Fibroblast of mammary gland (primary cell): ENCODE measurements around the gene DIP2C.
A peak's percentile ranks its signal among the peaks of the same experiment; 100 is the strongest.

ENCODE experiments used
- DNase-seq: peaks from one replicate; pipeline ENCODE4 v3.0.0-alpha.2; 2010; ENCODE audit warnings: low read depth
- H3K4me3 ChIP-seq: 2 replicates; pipeline ENCODE4 v1.5.1; 2011; ENCODE audit warnings: low read depth, mild to moderate bottlenecking, low read length, moderate library complexity; ENCODE audit not compliant: control insufficient read depth
- TF ChIP-seq, protein P1 (sequence below): conservative IDR thresholded peaks from 2 replicates; pipeline ENCODE4 v1.5.1; 2011; ENCODE audit warnings: low read depth, low read length, inconsistent platforms; ENCODE audit not compliant: control insufficient read depth, insufficient read depth

The DIP2C gene

GRCh38 chr10:311901-312665 lies 377.4 kb downstream of the DIP2C start:
- H3K4me3 ChIP-seq = no peak overlapping the region
- TF ChIP-seq, protein P1, sequence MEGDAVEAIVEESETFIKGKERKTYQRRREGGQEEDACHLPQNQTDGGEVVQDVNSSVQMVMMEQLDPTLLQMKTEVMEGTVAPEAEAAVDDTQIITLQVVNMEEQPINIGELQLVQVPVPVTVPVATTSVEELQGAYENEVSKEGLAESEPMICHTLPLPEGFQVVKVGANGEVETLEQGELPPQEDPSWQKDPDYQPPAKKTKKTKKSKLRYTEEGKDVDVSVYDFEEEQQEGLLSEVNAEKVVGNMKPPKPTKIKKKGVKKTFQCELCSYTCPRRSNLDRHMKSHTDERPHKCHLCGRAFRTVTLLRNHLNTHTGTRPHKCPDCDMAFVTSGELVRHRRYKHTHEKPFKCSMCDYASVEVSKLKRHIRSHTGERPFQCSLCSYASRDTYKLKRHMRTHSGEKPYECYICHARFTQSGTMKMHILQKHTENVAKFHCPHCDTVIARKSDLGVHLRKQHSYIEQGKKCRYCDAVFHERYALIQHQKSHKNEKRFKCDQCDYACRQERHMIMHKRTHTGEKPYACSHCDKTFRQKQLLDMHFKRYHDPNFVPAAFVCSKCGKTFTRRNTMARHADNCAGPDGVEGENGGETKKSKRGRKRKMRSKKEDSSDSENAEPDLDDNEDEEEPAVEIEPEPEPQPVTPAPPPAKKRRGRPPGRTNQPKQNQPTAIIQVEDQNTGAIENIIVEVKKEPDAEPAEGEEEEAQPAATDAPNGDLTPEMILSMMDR = no peak
- no peak for DNase-seq

- DNase-seq = peak; percentile 65
- no peak overlapping the region for H3K4me3 ChIP-seq
- TF ChIP-seq, protein P1 = no peak
These were observed 378.4 kb downstream of the DIP2C start for GRCh38 chr10:310976-311639.

- TF ChIP-seq, protein P1 = no peak
- peak; percentile 17 for DNase-seq
- H3K4me3 ChIP-seq = no peak overlapping the region
These were observed 379.1 kb downstream of the DIP2C start for GRCh38 chr10:310371-310770.

GRCh38 chr10:308572-309085 lies 380.8 kb downstream of the DIP2C start:
- TF ChIP-seq, protein P1 = no peak
- no peak for DNase-seq
- no peak overlapping the region for H3K4me3 ChIP-seq

DNA sequence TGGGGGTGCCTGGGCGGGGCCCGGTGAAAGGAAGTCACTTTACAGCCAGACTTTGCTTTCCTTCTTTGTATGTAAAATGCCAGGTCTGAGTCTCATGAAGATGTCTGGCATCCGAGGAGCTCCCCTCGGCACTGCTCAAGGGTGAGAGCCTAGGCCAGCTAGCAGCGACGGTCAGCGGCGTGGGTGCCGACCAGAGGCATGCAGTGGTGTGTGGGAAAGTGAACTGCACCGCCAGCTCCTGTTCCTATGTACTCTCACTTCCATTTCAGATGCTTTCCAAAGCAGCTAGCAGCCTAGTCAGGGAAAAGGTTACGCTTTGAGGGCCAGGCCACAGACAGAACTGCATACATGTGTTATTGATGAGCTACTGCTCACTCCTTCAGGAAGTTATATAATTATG lies 381.4 kb downstream of the DIP2C start:
- no peak overlapping the region for H3K4me3 ChIP-seq
- peak; percentile 35 for DNase-seq
- TF ChIP-seq, protein P1 = no peak

GRCh38 chr10:307659-308058 lies 381.8 kb downstream of the DIP2C start:
- no peak overlapping the region for H3K4me3 ChIP-seq
- no peak for DNase-seq
- TF ChIP-seq, protein P1 = no peak
